Measurements from ENCODE around the gene SRRM2. TPM values are rescaled to one million over a fixed set of nuclear protein-coding genes. Genes with fewer than 3 reads are reported as not detected.

SRRM2 gene
- total RNA-seq, 1 donor from 2014 or later, result 699 TPM

GRCh38 chr16:2752850-2753732 is 653 bp downstream of the SRRM2 start:
- Mint-ChIP-seq H3K4me1 (ENCODE audit: low read depth, unreplicated experiment) (peaks cover 33% of the 10 kb centered on the region), H3K36me3 (ENCODE audit: unreplicated experiment) (no peaks in the 10 kb centered on the region), H3K4me3 (ENCODE audit: unreplicated experiment) (peak overlapping the region; percentile 91), H3K9me3 (ENCODE audit: unreplicated experiment) (peaks cover 23% of the 10 kb centered on the region), H3K27me3 (ENCODE audit: unreplicated experiment) (peaks cover 21% of the 10 kb centered on the region), H3K27ac (ENCODE audit: unreplicated experiment) (peak overlapping the region; percentile 73)
- DNase-seq, result peak; percentile 84
- TF ChIP-seq CTCF (IDR thresholded peaks at IDR 0.05; ENCODE audit: partially characterized antibody, unreplicated experiment), result no peak

- H3K27me3 Mint-ChIP-seq (ENCODE audit: unreplicated experiment), result peaks cover 21% of the 10 kb centered on the region
- DNase-seq, result no peak
- TF ChIP-seq CTCF (IDR thresholded peaks at IDR 0.05; ENCODE audit: partially characterized antibody, unreplicated experiment), result no peak
- H3K4me1 Mint-ChIP-seq (ENCODE audit: low read depth, unreplicated experiment), result peaks cover 33% of the 10 kb centered on the region
- peak overlapping the region; percentile 73 for H3K27ac Mint-ChIP-seq (ENCODE audit: unreplicated experiment)
- peaks cover 23% of the 10 kb centered on the region for H3K9me3 Mint-ChIP-seq (ENCODE audit: unreplicated experiment)
- H3K4me3 Mint-ChIP-seq (ENCODE audit: unreplicated experiment), result peak overlapping the region; percentile 91
- no peaks in the 10 kb centered on the region for H3K36me3 Mint-ChIP-seq (ENCODE audit: unreplicated experiment)
Measured at GRCh38 chr16:2753733-2754020, 1.2 kb downstream of the SRRM2 start.

- TF ChIP-seq CTCF (IDR thresholded peaks at IDR 0.05; ENCODE audit: partially characterized antibody, unreplicated experiment), result no peak
- Mint-ChIP-seq H3K27ac (ENCODE audit: unreplicated experiment) (peak overlapping the region; percentile 35), H3K27me3 (ENCODE audit: unreplicated experiment) (peaks cover 21% of the 10 kb centered on the region), H3K4me3 (ENCODE audit: unreplicated experiment) (peak overlapping the region; percentile 91), H3K9me3 (ENCODE audit: unreplicated experiment) (peaks cover 22% of the 10 kb centered on the region), H3K36me3 (ENCODE audit: unreplicated experiment) (peaks cover 8% of the 10 kb centered on the region), H3K4me1 (ENCODE audit: low read depth, unreplicated experiment) (peaks cover 30% of the 10 kb centered on the region)
- DNase-seq, result no peak
Measured at GRCh38 chr16:2755158-2755557, 2.7 kb downstream of the SRRM2 start.

- Mint-ChIP-seq H3K9me3 (ENCODE audit: unreplicated experiment) (peaks cover 17% of the 10 kb centered on the region), H3K36me3 (ENCODE audit: unreplicated experiment) (peaks cover 21% of the 10 kb centered on the region), H3K27me3 (ENCODE audit: unreplicated experiment) (peaks cover 18% of the 10 kb centered on the region), H3K4me3 (ENCODE audit: unreplicated experiment) (peak overlapping the region; percentile 13), H3K4me1 (ENCODE audit: low read depth, unreplicated experiment) (peaks cover 25% of the 10 kb centered on the region), H3K27ac (ENCODE audit: unreplicated experiment) (peak overlapping the region; percentile 78)
- no peak for TF ChIP-seq CTCF (IDR thresholded peaks at IDR 0.05; ENCODE audit: partially characterized antibody, unreplicated experiment)
- DNase-seq, result no peak
Measured at GRCh38 chr16:2756288-2757015, 4.0 kb downstream of the SRRM2 start.

DNA sequence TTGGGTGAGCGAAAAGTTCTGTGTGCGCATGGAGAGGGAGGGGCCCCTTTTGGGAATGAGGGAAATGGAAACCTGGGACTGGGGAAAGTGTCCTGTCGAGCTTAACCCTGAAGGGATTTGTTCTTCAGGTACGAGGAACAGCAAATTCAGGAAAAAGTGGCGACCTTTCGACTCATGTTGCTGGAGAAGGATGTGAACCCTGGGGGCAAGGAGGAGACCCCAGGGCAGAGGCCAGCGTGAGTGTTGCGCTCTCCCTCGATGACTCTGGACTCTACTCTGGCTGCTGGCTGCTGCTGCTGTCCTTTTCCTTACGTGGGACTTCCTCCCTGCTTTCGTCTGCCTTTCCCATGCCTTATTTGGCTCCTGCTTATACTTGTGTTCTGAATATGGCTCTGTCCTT is 4.9 kb downstream of the SRRM2 start:
- H3K4me3 Mint-ChIP-seq (ENCODE audit: unreplicated experiment), result peak overlapping the region; percentile 19
- H3K27me3 Mint-ChIP-seq (ENCODE audit: unreplicated experiment), result peaks cover 16% of the 10 kb centered on the region
- peaks cover 18% of the 10 kb centered on the region for H3K9me3 Mint-ChIP-seq (ENCODE audit: unreplicated experiment)
- H3K36me3 Mint-ChIP-seq (ENCODE audit: unreplicated experiment), result peaks cover 29% of the 10 kb centered on the region
- H3K4me1 Mint-ChIP-seq (ENCODE audit: low read depth, unreplicated experiment), result peaks cover 25% of the 10 kb centered on the region
- peak overlapping the region; percentile 16 for H3K27ac Mint-ChIP-seq (ENCODE audit: unreplicated experiment)
- TF ChIP-seq CTCF (IDR thresholded peaks at IDR 0.05; ENCODE audit: partially characterized antibody, unreplicated experiment), result no peak
- DNase-seq, result no peak

Measured in glutamatergic neuron (in vitro differentiated cells).